HG02763 (cell line): ENCODE measurements around the gene YBEY.

ENCODE experiments used
- ATAC-seq: cut with Tn5 transposase; IDR thresholded peaks from one replicate; pipeline ENCODE4 v1.9.1; 2021; ENCODE audit warnings: mild to moderate bottlenecking, moderate library complexity; ENCODE audit not compliant: unreplicated experiment

Gene YBEY

GRCh38 chr21:46264046-46264689 lies 22.0 kb upstream of the YBEY start:
- no peak for ATAC-seq

- no peak for ATAC-seq
These were observed 21.4 kb upstream of the YBEY start for GRCh38 chr21:46264690-46265144.

- ATAC-seq: no peak
These were observed 20.2 kb upstream of the YBEY start for GRCh38 chr21:46265736-46266525.

GRCh38 chr21:46266946-46267345 lies 19.2 kb upstream of the YBEY start:
- no peak for ATAC-seq

GRCh38 chr21:46268371-46268770 lies 17.8 kb upstream of the YBEY start:
- ATAC-seq: no peak

- no peak for ATAC-seq
These were observed 16.7 kb upstream of the YBEY start for GRCh38 chr21:46269466-46269865.

- no peak for ATAC-seq
These were observed 12.8 kb upstream of the YBEY start for GRCh38 chr21:46273341-46273740.

- ATAC-seq: no peak
These were observed 11.2 kb upstream of the YBEY start for GRCh38 chr21:46274797-46275390.

- no peak for ATAC-seq
These were observed 2.0 kb upstream of the YBEY start for GRCh38 chr21:46284077-46284644.

GRCh38 chr21:46284733-46285132 lies 1.4 kb upstream of the YBEY start:
- no peak for ATAC-seq

GRCh38 chr21:46285206-46285661 lies 908 bp upstream of the YBEY start, which contains the start of gene MCM3AP:
Gene MCM3AP, minus strand, starts transcription at chr21:46285611. Its CDS starts 325 bp downstream, at chr21:46285286.
- no peak for ATAC-seq

- ATAC-seq: no peak
These were observed 483 bp downstream of the YBEY start for GRCh38 chr21:46286648-46287002.

GRCh38 chr21:46287541-46287940 lies 1.4 kb downstream of the YBEY start:
- ATAC-seq: no peak

GRCh38 chr21:46289655-46290179 lies 3.6 kb downstream of the YBEY start:
- no peak for ATAC-seq

GRCh38 chr21:46291561-46291960 lies 5.4 kb downstream of the YBEY start:
- ATAC-seq: no peak

GRCh38 chr21:46294647-46295176 lies 8.6 kb downstream of the YBEY start:
- no peak for ATAC-seq

GRCh38 chr21:46295177-46295770 lies 9.1 kb downstream of the YBEY start:
- ATAC-seq: no peak

GRCh38 chr21:46295996-46296752 lies 10.0 kb downstream of the YBEY start:
- ATAC-seq: no peak

GRCh38 chr21:46297338-46298271 lies 11.5 kb downstream of the YBEY start:
- ATAC-seq: no peak
